HEK293T (cell line): Measurements from ENCODE around the gene DCAF17.

Experiments
- ARNT ChIP-seq: fragments of 450-650 bp; IDR thresholded peaks from 2 replicates; pipeline ENCODE4 v1.6.1; 2017; ENCODE audit warnings: mild to moderate bottlenecking
- FOXK2 ChIP-seq: fragments of 450-650 bp; IDR thresholded peaks from 2 replicates; pipeline ENCODE4 v1.6.1; 2016; ENCODE audit warnings: mild to moderate bottlenecking
- LEF1 ChIP-seq: fragments of 450-650 bp; IDR thresholded peaks from 2 replicates; pipeline ENCODE4 v1.6.1; 2017; ENCODE audit warnings: mild to moderate bottlenecking, borderline replicate concordance
- TARDBP ChIP-seq: fragments of 450-650 bp; IDR thresholded peaks from 2 replicates; pipeline ENCODE4 v1.6.1; 2016
- ZNF384 ChIP-seq: fragments of 450-650 bp; IDR thresholded peaks from 2 replicates; pipeline ENCODE4 v1.6.1; 2016

DNA sequence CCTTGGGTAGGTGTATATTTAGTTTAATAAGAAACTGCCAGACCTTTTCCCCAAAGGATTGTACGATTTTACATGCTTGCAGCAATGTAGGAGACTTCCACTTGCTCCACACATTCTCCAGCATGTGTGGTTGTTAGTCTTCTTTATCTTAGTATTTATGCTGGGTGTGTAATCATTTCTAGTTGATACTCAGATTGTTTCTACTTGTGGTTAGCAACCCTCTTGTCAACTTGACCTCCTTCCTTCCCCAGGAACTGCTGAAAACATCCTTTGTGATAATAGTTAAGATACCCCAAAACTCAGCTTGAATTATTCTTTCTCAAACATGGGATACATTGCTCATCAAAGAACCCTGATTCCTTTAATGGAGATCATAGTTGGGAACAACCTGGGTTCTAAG is 51.1 kb downstream of the DCAF17 start:
- TF ChIP-seq LEF1 (no peak), TARDBP (no peak), ZNF384 (no peak), ARNT (no peak), FOXK2 (no peak)
